Osteocyte (in vitro differentiated cells): ENCODE measurements around the gene OPA3. TPM values are rescaled to one million over a fixed set of nuclear protein-coding genes. Genes with fewer than 3 reads are reported as not detected.
A peak's percentile ranks its signal among the peaks of the same experiment; 100 is the strongest.

Source experiments
- DNase-seq: peaks from one replicate; pipeline ENCODE4 v3.0.0; 2021; ENCODE audit warnings: mixed read lengths; ENCODE audit not compliant: unreplicated experiment; ENCODE audit errors: extremely low spot score
- H3K27ac Mint-ChIP-seq: one replicate; pipeline ENCODE4 v1.8.0; 2021; ENCODE audit warnings: mild to moderate bottlenecking, mixed read lengths; ENCODE audit not compliant: unreplicated experiment
- H3K27me3 Mint-ChIP-seq: one replicate; pipeline ENCODE4 v1.8.0; 2021; ENCODE audit warnings: mixed read lengths; ENCODE audit not compliant: unreplicated experiment
- H3K36me3 Mint-ChIP-seq: one replicate; pipeline ENCODE4 v1.8.0; 2021; ENCODE audit warnings: mixed read lengths; ENCODE audit not compliant: unreplicated experiment
- H3K4me1 Mint-ChIP-seq: one replicate; pipeline ENCODE4 v1.8.0; 2021; ENCODE audit warnings: mixed read lengths; ENCODE audit not compliant: unreplicated experiment
- H3K4me3 Mint-ChIP-seq: one replicate; pipeline ENCODE4 v1.8.0; 2021; ENCODE audit warnings: mild to moderate bottlenecking, moderate library complexity, mixed read lengths; ENCODE audit not compliant: unreplicated experiment
- H3K9me3 Mint-ChIP-seq: one replicate; pipeline ENCODE4 v1.8.0; 2021; ENCODE audit warnings: mixed read lengths; ENCODE audit not compliant: unreplicated experiment
- total RNA-seq: library from RNA; stranded (reverse); gene quantifications from 2 replicates; pipeline ENCODE4 v1.2.1, GENCODE V29; 2021
- TF ChIP-seq, protein P1 (sequence below): fragments of 200-600 bp; sonication (generic); IDR thresholded peaks from 2 replicates; pipeline ENCODE4 v1.5.0; 2021; ENCODE audit warnings: antibody characterized with exemption, mild to moderate bottlenecking, moderate library complexity

The OPA3 gene
- total RNA-seq, 1 donor from 2014 or later, result 16.8 TPM

DNA sequence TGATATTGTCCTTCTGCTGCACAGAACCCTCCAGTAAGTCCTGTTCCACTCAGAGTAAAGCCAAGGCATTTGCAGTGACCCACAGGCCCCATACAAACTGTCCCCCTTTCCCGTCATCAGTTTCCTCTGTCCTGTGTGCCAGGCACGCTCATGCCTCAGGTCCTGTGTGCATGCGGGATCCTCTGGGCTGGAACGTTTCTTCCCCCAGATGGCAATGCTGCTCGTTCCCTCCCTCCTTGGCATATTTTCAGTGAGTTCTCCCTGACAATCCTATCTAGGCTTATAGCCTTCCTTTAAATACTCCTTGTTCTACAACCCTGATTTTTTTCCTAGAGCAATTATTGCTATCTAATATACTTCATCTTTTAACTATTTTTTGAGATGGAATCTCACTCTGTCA, 5.7 kb downstream of the OPA3 start:
- peaks cover 39% of the 10 kb centered on the region for H3K4me1 Mint-ChIP-seq
- H3K9me3 Mint-ChIP-seq, result no peaks in the 10 kb centered on the region
- H3K4me3 Mint-ChIP-seq, result no peak overlapping the region
- no peak overlapping the region for H3K27ac Mint-ChIP-seq
- peaks cover 2% of the 10 kb centered on the region for H3K36me3 Mint-ChIP-seq
- TF ChIP-seq, protein P1, sequence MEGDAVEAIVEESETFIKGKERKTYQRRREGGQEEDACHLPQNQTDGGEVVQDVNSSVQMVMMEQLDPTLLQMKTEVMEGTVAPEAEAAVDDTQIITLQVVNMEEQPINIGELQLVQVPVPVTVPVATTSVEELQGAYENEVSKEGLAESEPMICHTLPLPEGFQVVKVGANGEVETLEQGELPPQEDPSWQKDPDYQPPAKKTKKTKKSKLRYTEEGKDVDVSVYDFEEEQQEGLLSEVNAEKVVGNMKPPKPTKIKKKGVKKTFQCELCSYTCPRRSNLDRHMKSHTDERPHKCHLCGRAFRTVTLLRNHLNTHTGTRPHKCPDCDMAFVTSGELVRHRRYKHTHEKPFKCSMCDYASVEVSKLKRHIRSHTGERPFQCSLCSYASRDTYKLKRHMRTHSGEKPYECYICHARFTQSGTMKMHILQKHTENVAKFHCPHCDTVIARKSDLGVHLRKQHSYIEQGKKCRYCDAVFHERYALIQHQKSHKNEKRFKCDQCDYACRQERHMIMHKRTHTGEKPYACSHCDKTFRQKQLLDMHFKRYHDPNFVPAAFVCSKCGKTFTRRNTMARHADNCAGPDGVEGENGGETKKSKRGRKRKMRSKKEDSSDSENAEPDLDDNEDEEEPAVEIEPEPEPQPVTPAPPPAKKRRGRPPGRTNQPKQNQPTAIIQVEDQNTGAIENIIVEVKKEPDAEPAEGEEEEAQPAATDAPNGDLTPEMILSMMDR, result no peak
- H3K27me3 Mint-ChIP-seq, result no peaks in the 10 kb centered on the region
- no peak for DNase-seq

DNA sequence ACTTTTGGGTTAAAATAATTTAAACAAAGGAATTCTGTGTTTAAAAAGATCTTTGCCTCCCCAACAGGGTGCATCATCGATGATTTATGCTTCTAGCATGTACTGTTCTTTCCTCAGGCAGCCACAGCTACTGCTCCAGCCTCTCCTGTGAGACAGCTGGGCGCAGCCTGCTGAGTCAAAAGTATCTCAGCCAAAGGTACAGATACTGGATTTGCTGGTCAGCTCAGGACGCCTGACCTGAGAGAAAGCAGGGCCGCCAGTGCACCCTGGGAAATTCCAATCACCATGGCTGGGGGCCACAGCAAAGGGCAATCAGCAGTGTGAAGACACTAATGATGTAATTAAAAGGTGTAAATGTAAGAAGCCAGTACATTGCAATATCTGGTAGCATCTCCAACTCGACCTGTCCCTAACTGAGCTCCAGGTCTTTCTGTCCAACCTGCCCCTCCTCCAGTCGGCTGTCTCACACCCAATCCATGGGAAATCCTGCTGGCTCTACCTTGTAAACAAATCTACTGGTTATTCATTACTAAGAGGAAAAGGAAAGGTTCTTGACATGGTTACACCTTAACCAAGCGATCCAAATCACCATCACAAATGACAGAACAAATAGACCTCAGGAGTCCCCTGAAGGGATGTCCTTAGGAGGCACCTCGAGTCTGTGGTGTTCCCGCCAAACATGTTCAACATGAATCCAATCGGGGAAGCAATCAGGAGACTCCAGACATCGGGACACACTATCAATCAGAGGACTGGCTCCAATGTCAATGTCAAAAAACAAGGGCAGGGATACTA, 7.3 kb downstream of the OPA3 start:
- no peak for DNase-seq
- Mint-ChIP-seq H3K27ac (peak overlapping the region; percentile 79), H3K4me1 (peaks cover 31% of the 10 kb centered on the region), H3K27me3 (no peaks in the 10 kb centered on the region), H3K36me3 (peaks cover under 1% of the 10 kb centered on the region), H3K4me3 (no peak overlapping the region), H3K9me3 (no peaks in the 10 kb centered on the region)
- TF ChIP-seq, protein P1, result no peak

DNA sequence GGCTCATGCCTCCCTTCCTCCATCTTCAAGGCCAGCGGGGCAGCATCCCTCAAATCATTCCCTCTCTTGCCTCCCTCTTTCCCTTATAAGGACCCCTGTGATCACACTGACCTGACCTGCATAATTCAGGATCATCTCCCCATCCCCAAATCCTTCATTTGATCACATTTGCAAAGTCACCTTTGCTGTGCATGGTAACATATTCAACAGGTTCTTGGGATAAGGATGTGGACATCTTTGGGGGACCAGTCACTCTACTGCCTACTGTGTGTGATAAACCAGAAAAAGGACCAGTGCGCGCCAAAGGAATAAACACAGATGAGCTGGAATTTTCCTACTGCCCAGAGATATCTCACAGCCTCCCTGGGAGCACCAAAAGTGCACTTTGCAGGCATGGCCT, 7.9 kb downstream of the OPA3 start:
- H3K27ac Mint-ChIP-seq, result peak overlapping the region; percentile 79
- H3K4me3 Mint-ChIP-seq, result no peak overlapping the region
- no peaks in the 10 kb centered on the region for H3K27me3 Mint-ChIP-seq
- no peaks in the 10 kb centered on the region for H3K9me3 Mint-ChIP-seq
- no peak for DNase-seq
- TF ChIP-seq, protein P1, result no peak
- no peaks in the 10 kb centered on the region for H3K36me3 Mint-ChIP-seq
- H3K4me1 Mint-ChIP-seq, result peaks cover 30% of the 10 kb centered on the region

DNA sequence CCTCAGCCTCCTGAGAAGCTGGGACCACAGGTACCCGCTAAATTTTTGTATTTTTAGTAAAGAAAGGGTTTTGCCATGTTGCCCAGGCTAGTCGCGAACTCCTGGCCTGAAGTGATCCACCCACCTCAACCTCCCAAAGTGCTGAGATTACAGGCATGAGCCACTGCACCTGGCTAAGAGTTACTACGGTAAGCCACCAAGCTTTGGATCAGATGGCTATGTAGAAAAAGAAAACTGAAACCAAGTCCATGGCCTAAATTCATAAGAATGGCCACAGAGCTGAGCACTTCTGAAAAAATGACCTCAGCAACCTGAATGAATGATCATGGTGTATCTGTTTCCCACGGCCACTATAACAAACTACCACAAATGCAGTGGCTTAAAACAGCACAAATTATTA, 9.4 kb downstream of the OPA3 start:
- H3K27ac Mint-ChIP-seq, result no peak overlapping the region
- no peaks in the 10 kb centered on the region for H3K27me3 Mint-ChIP-seq
- H3K4me3 Mint-ChIP-seq, result no peak overlapping the region
- TF ChIP-seq, protein P1, result no peak
- H3K4me1 Mint-ChIP-seq, result peaks cover 21% of the 10 kb centered on the region
- no peak for DNase-seq
- no peaks in the 10 kb centered on the region for H3K36me3 Mint-ChIP-seq
- no peaks in the 10 kb centered on the region for H3K9me3 Mint-ChIP-seq

DNA sequence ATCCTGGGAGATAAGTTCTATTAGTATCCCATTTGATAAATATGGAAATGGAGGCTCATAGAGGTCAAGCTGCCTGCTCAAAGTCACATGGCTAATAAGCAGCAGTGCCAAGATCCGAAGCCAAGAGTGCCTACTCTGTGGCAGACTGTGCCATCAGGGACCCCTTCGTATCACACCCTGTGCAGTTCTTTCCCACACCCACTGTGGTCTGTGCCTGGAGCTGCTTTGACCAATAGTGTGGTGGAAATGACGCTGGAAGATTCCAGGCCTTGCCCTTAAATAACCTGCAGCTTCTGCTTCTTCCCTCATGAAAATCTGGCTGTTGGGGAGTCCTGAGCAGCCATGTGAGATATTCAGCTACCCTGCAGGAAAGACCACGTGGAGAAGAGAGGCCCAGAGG, 10.1 kb downstream of the OPA3 start:
- Mint-ChIP-seq H3K9me3 (no peaks in the 10 kb centered on the region), H3K27me3 (no peaks in the 10 kb centered on the region), H3K27ac (no peak overlapping the region), H3K4me1 (peaks cover 26% of the 10 kb centered on the region), H3K4me3 (no peak overlapping the region), H3K36me3 (no peaks in the 10 kb centered on the region)
- no peak for DNase-seq
- TF ChIP-seq, protein P1, result no peak
